Stomach (tissue), 19 donors: ENCODE measurements around the gene ZSWIM5. TPM values are rescaled to one million over a fixed set of nuclear protein-coding genes. Genes with fewer than 3 reads are reported as not detected.
"Not testable (repeated sequence)": the region's sequence is repeated elsewhere in the genome, so short reads cannot be mapped to it uniquely, and the experiment has no call there.

ENCODE experiments used
- DNase-seq, 2 donors: peaks; one replicate each; pipeline versions ENCODE4 v3.0.0 to v3.0.0-alpha.2; 2013 to 2019
- H3K27ac ChIP-seq, 5 donors: fragments of 200-600 bp in 4 of 5; sonication (generic) in 4 of 5; one replicate each; pipeline ENCODE4 v1.5.1; 2013 to 2019; ENCODE audit warnings: mild to moderate bottlenecking in 1 of 5, moderate library complexity in 1 of 5
- H3K27me3 ChIP-seq, 3 donors: fragments of 200-600 bp; sonication (generic); one replicate each; pipeline ENCODE4 v1.5.1; 2017 to 2019; ENCODE audit warnings: mixed run types in 1 of 3
- H3K36me3 ChIP-seq, 4 donors: fragments of 200-600 bp; sonication (generic); 1 replicate in 3 of 4; 2 replicates in 1 of 4; pipeline ENCODE4 v1.5.1; 2016 to 2019
- H3K4me1 ChIP-seq, 4 donors: fragments of 200-600 bp; sonication (generic); one replicate each; pipeline ENCODE4 v1.5.1; 2016 to 2019
- H3K4me3 ChIP-seq, 4 donors: fragments of 200-600 bp; sonication (generic) in 3 of 4; one replicate each; pipeline ENCODE4 v1.5.1; 2016 to 2019; ENCODE audit warnings: mild to moderate bottlenecking in 1 of 4
- H3K9me3 ChIP-seq, 4 donors: fragments of 200-600 bp; sonication (generic); one replicate each; pipeline ENCODE4 v1.5.1; 2016 to 2019
- EP300 ChIP-seq: sonication (generic); formaldehyde crosslinking; IDR thresholded peaks from one replicate; pipeline ENCODE4 v1.6.1; 2017; ENCODE audit warnings: antibody characterized with exemption
- POLR2A ChIP-seq, 4 donors: fragments of 450-650 bp; IDR thresholded peaks; one replicate each; pipeline ENCODE4 v1.6.1; 2016; ENCODE audit warnings: antibody characterized with exemption in 4 of 4, control low read depth in 2 of 4, mild to moderate bottlenecking in 1 of 4, moderate library complexity in 1 of 4
- POLR2AphosphoS5 ChIP-seq, 3 donors: sonication (generic); formaldehyde crosslinking; IDR thresholded peaks; one replicate each; pipeline ENCODE4 v1.6.1; 2016; ENCODE audit warnings: antibody characterized with exemption in 3 of 3
- WGBS, 5 donors: extraction: QIAGEN DNeasy Blood & Tissue Kit in 3 of 5; methylation state at CpG; one replicate each; pipeline versions ENCODE4 v1.1.5 to v1.1.7; 2013 to 2018; 5-methylcytosine and 5-hydroxymethylcytosine counted together
- intact Hi-C: fragments of 100-400 bp; cut with DNase I; formaldehyde crosslinking; loops from one replicate; pipeline ENCODE4 v1.15.1; 2023; ENCODE audit warnings: low total_unique reads
- long read RNA-seq, 10 donors: transcript quantifications; one replicate each; lab custom pipeline, GENCODE V29; 2026
- polyA plus RNA-seq, 3 donors: library from polyadenylated mRNA; stranded (reverse); fragments of 200-250 nt; gene quantifications; one replicate each; pipeline ENCODE4 v1.2.3, GENCODE V29; 2013
- total RNA-seq, 5 donors: library from RNA; depleted of rRNA; stranded (reverse); fragments of >200 nt; gene quantifications; one replicate each; pipeline versions ENCODE4 v1.1.0 to v1.2.3, GENCODE V29; 2014 to 2016
- TF ChIP-seq, protein P1 (sequence below), 7 experiments: fragments of 450-650 bp in 4 of 7; fragments of 200-600 bp in 3 of 7; sonication (generic) in 3 of 7; IDR thresholded peaks; one replicate each; pipeline ENCODE4 v1.5.1; 2016 to 2019; ENCODE audit warnings: antibody characterized with exemption in 7 of 7, control low read depth in 2 of 7, mild to moderate bottlenecking in 1 of 7
- donor health status: healthy with polysubstance abuse.
- donor health status: Bipolar disorder and iron deficiency.
- donor health status: healthy.

ZSWIM5 gene
- 10 to 100 TPM in 1 of 5 donors, 1 to 10 TPM in 2, under 1 TPM in 2; 0.45 to 10.1 (median 2.2) TPM for total RNA-seq
- under 1 TPM; 0.75 to 0.98 (median 0.76) TPM for polyA plus RNA-seq
- long read RNA-seq, donor 1 = 0 reads
- long read RNA-seq, donor 2 = 0 reads
- long read RNA-seq, donor 3 = 0 reads
- long read RNA-seq, donor 4, full-length matches to known transcripts = 1 of 1 reads
- long read RNA-seq, donor 4, partial matches to known transcripts = 0 of 1 reads
- long read RNA-seq, donor 4, other reads (novel, unspliced or antisense) = 0 of 1 reads
- long read RNA-seq, donor 5 = 0 reads
- long read RNA-seq, donor 6 = 0 reads
- long read RNA-seq, donor 7 = 0 reads
- long read RNA-seq, donor 8 = 0 reads
- long read RNA-seq, donor 9 = 0 reads
- long read RNA-seq, donor 10 = 0 reads

DNA sequence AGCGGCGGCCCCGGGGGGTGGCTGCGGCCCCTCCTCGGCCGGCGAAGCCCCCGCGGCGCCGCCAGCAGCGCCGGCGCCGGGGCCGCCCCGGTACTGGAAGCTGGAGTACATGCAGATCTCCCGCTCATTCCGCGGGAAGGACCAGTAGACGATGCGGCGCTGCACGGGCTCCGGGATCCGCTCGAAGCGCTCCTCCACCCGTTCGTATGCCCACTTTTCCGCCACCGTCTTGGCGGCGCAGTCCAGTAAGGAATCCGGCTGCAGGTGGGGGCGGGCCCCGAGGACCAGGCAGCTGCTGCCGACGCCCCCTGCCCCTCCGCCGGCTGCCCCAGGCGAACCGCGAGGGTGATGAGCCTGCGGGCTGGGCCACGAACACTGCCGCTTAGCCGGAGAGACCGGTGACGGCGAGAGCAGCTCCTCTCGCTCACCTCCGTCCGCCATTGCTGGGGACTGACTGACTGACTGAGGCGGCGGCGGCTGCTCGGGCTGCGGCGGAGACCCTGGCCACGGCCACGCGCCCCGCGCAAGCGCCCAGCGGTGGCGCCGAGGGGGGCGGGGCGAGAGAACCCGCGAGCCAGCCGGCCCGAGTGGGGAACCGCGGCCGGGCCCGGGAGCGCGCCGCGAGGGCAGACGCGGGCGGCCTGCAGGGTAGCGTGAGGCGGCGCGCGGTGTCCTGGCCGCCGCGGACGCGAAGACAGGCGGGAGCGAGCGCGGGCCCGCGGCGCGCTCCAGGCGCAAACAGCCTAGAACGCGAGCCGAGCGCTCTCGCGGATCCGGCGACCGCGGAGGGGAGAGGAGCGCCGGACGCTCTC lies at the start of gene ZSWIM5:
Gene ZSWIM5, minus strand, starts transcription at position 696 of the 812 bp plus-strand sequence. Its CDS starts 255 bp downstream, at position 441.
- H3K4me1 ChIP-seq = peaks cover 4 to 30% (median 21%) of the 10 kb centered on the region in 4 donors
- peak; percentile 77 to 94 for DNase-seq
- peak within 1 kb of the TSS; percentile 65 to 99 (median 85) for H3K4me3 ChIP-seq
- peaks cover 0 to 9% (median 0%) of the 10 kb centered on the region in 3 donors for H3K27me3 ChIP-seq
- H3K36me3 ChIP-seq = no peaks in the 10 kb centered on the region
- H3K27ac ChIP-seq = peak within 1 kb of the TSS; percentile 74 to 99 (median 92)
- TF ChIP-seq EP300 (no peak), POLR2AphosphoS5 (IDR thresholded peaks at IDR 0.05) (peak in 2 of 3 donors; percentile 16 to 28)
- 0 to 1% (median 0%) methylated on average over 50 to 118 of the region's 118 CpGs; no CpG with 5 or more reads in 1 of the 5 donors for WGBS, 5 donors
- no peaks in the 10 kb centered on the region for H3K9me3 ChIP-seq
- intact Hi-C loops = no loop called here

DNA sequence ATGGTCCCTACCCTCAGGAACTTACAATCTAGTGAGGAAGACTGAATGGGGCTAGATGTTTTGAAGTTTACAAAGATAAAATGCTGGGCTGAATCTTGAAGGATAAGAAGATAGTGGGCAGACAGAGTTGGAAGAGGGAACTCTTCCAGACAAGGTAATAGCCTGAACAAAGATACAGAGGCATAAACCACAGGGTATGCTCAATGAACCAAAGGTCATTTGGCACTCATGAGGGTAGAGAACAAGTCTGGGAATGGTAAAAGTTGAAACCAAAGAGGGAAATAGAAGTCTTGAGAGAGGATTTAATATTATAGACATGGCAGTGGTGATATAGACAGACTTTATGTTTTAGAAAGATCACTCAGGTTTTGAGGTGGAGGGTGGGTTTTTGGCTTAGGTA lies 48.1 kb upstream of the ZSWIM5 start:
- Histone ChIP-seq H3K4me1 (no peaks in the 10 kb centered on the region), H3K4me3 (no peak overlapping the region), H3K9me3 (peaks cover 9 to 21% (median 18%) of the 10 kb centered on the region in 4 donors), H3K36me3 (no peaks in the 10 kb centered on the region), H3K27me3 (no peaks in the 10 kb centered on the region), H3K27ac (no peak overlapping the region)
- intact Hi-C loops = no loop called here
- no peak for DNase-seq
- no peak for TF ChIP-seq POLR2A (IDR thresholded peaks at IDR 0.05)
- TF ChIP-seq, protein P1, sequence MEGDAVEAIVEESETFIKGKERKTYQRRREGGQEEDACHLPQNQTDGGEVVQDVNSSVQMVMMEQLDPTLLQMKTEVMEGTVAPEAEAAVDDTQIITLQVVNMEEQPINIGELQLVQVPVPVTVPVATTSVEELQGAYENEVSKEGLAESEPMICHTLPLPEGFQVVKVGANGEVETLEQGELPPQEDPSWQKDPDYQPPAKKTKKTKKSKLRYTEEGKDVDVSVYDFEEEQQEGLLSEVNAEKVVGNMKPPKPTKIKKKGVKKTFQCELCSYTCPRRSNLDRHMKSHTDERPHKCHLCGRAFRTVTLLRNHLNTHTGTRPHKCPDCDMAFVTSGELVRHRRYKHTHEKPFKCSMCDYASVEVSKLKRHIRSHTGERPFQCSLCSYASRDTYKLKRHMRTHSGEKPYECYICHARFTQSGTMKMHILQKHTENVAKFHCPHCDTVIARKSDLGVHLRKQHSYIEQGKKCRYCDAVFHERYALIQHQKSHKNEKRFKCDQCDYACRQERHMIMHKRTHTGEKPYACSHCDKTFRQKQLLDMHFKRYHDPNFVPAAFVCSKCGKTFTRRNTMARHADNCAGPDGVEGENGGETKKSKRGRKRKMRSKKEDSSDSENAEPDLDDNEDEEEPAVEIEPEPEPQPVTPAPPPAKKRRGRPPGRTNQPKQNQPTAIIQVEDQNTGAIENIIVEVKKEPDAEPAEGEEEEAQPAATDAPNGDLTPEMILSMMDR (IDR thresholded peaks at IDR 0.05) = no peak
- no peak for TF ChIP-seq POLR2AphosphoS5 (IDR thresholded peaks at IDR 0.05)
- no peak for TF ChIP-seq EP300

DNA sequence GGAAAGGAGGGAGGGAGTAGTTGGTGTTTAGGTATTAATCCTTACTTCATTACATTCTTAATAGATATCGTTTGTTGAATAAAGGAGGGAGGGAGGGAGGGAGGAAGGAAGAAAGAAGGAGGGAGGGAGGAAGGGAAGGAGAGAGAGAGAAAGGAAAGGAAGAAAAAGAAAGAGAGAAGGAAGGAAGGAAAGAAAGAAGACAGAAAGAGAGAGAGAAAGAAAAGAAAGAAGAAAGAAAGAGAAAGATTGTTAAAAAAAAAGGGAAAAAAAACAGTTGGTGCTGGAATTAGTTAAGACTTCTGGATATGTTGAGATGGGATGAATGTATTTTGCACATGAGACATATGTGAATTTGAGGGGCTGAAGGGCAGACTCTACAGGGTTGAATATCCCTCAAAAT lies 44.1 kb upstream of the ZSWIM5 start:
- intact Hi-C loops = no loop called here
- Histone ChIP-seq H3K36me3 (no peaks in the 10 kb centered on the region), H3K27ac (no peak overlapping the region), H3K4me1 (no peaks in the 10 kb centered on the region), H3K4me3 (no peak overlapping the region), H3K9me3 (no peaks in the 10 kb centered on the region), H3K27me3 (no peaks in the 10 kb centered on the region)
- 0 to 52% (median 0%) methylated on average over 1 of the region's 1 CpG for WGBS, 5 donors
- no peak for DNase-seq
- TF ChIP-seq POLR2A (IDR thresholded peaks at IDR 0.05) (no peak), POLR2AphosphoS5 (IDR thresholded peaks at IDR 0.05) (no peak), EP300 (no peak)
- TF ChIP-seq, protein P1 (IDR thresholded peaks at IDR 0.05) = no peak

DNA sequence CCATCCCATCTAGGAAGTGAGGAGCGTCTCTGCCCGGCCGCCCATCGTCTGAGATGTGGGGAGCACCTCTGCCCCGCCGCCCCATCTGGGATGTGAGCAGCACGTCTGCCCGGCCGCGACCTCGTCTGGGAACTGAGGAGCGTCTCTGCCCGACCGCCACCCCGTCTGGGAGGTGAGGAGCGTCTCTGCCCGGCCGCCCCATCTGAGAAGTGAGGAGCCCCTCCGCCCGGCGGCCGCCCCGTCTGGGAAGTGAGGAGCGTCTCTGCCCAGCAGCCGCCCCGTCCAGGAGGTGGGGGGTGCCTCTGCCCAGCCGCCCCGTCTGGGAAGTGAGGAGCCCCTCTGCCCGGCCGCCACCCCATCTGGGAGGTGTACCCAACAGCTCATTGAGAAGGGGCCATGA lies 41.6 kb upstream of the ZSWIM5 start:
- H3K27me3 ChIP-seq, H3K4me3 ChIP-seq, H3K27ac ChIP-seq, H3K36me3 ChIP-seq, intact Hi-C loops, H3K4me1 ChIP-seq, H3K9me3 ChIP-seq, DNase-seq: not testable (repeated sequence)
- WGBS, 5 donors = 91 to 98% (median 95%) methylated on average over 10 to 30 of the region's 30 CpGs

DNA sequence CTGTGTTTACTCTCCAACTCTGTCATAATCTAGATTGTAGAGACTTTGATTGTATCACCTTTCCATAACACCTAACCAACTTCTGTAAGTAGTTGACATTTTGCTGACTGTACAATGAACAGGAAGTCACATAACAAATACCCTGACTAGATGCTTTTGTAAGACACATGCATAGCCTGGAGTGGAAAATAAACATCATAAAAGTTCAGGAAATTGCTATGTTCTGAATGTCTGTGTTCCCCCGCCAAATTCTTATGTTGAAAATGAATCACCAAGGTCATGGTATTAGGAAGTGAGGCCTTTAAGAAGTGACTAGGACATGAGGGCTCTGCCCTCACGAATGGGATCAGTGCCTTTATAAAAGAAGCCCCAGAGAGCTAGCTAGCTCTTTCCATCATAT lies 40.4 kb upstream of the ZSWIM5 start:
- 57 to 62% (median 58%) methylated on average over 2 of the region's 2 CpGs for WGBS, 5 donors
- Histone ChIP-seq H3K9me3 (peaks cover 0 to 8% (median 4%) of the 10 kb centered on the region in 4 donors), H3K27me3 (no peaks in the 10 kb centered on the region), H3K27ac (peak overlapping the region in 1 of 5 donors; percentile 17), H3K4me1 (no peaks in the 10 kb centered on the region), H3K36me3 (no peaks in the 10 kb centered on the region), H3K4me3 (no peak overlapping the region)
- DNase-seq = peak in 1 of 2 donors; percentile 10
- intact Hi-C loops = no loop called here
- TF ChIP-seq POLR2A (IDR thresholded peaks at IDR 0.05) = no peak
- TF ChIP-seq, protein P1 (IDR thresholded peaks at IDR 0.05) = no peak
- TF ChIP-seq POLR2AphosphoS5 (IDR thresholded peaks at IDR 0.05) = no peak
- no peak for TF ChIP-seq EP300

DNA sequence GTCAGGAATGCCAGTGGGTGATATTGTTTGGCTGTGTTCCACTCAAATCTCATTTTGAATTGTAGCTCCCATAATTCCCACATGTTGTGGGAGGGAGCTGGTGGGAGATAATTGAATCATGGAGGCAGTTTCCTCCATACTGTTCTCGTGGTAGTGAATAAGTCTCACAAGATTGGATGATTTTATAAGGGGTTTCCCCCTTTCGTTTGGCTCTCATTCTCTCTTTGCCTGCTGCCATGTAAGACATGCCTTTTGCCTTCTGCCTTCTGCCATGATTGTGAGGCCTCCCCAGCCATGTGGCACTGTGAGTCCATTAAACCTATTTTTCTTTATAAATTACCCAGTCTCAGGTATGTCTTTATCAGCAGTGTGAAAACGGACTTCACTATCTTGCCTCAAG lies 40.0 kb upstream of the ZSWIM5 start:
- intact Hi-C loops, DNase-seq, H3K4me3 ChIP-seq, H3K4me1 ChIP-seq, H3K27ac ChIP-seq, H3K27me3 ChIP-seq, H3K36me3 ChIP-seq: not testable (repeated sequence)
- WGBS, 5 donors = 55 to 63% (median 60%) methylated on average over 3 of the region's 3 CpGs
- peaks cover 0 to 12% (median 5%) of the 10 kb centered on the region in 4 donors for H3K9me3 ChIP-seq
